HCT116 (cell line): ENCODE data around the gene UAP1L1. TPM values are rescaled to one million over a fixed set of nuclear protein-coding genes. Genes with fewer than 3 reads are reported as not detected.

ENCODE experiments used
- ATAC-seq: fragments of 200-7000 bp; cut with Tn5 transposase; 2 replicates; pipeline ENCODE4 v1.9.1; 2020; ENCODE audit warnings: mild to moderate bottlenecking, moderate library complexity
- BruUV-seq: library from RNA; stranded (reverse); fragments of 400-500 nt; replicated peaks from 2 replicates; lab custom pipeline; 2021; lab: Mats Ljungman, UMichigan
- CTCF ChIA-PET: fragments of 300-600 bp; sonication (Branson Sonifier 250); formaldehyde crosslinking; loops from one replicate; lab custom pipeline; 2021; ENCODE audit warnings: antibody characterized with exemption; lab: Charles Lee
- POLR2A ChIA-PET: fragments of 300-600, 350-600 bp; sonication (Branson Sonifier 250); formaldehyde crosslinking; loops from one replicate; lab custom pipeline; 2021; ENCODE audit warnings: antibody characterized with exemption; lab: Charles Lee
- RAD21 ChIA-PET, 2 experiments: fragments of 300-600 bp; sonication (Branson Sonifier 250); formaldehyde crosslinking; loops; one replicate each; lab custom pipeline; 2023; ENCODE audit warnings: low total read pairs in 2 of 2; ENCODE audit not compliant: uncharacterized antibody in 2 of 2, unreplicated experiment in 2 of 2, low non-redundant PET in 1 of 2; lab: Charles Lee
- DNase-seq: peaks from one replicate; pipeline ENCODE4 v3.0.0-alpha.2; 2010; ENCODE audit warnings: low read depth, low spot score
- H2AFZ ChIP-seq: fragments of 200-600 bp; shearing (Covaris generic), sonication (generic); 2 replicates; pipeline ENCODE4 v1.6.1; 2017; ENCODE audit warnings: low read depth, mixed run types, mixed read lengths, antibody characterized with exemption, low read length; ENCODE audit not compliant: poor library complexity, severe bottlenecking
- H3K27ac ChIP-seq: 2 replicates; pipeline ENCODE4 v1.5.1; 2012; ENCODE audit warnings: low read depth, low read length
- H3K27me3 ChIP-seq: fragments of 200-600 bp; sonication (generic); 2 replicates; pipeline ENCODE4 v1.6.1; 2016; ENCODE audit warnings: mixed run types, low read length, mixed read lengths; ENCODE audit not compliant: insufficient read depth
- H3K36me3 ChIP-seq, 2 experiments: fragments of 200-500 bp in 1 of 2; fragments of 200-600 bp in 1 of 2; sonication (Bioruptor generic) in 1 of 2; sonication (generic) in 1 of 2; 2 replicates each; pipeline versions ENCODE4 v1.5.1 to v1.6.1; 2014 to 2016; ENCODE audit warnings: low read length in 2 of 2, inconsistent platforms in 1 of 2, mixed read lengths in 1 of 2, mixed run types in 1 of 2; ENCODE audit not compliant: insufficient read depth in 2 of 2, control insufficient read depth in 1 of 2
- H3K4me1 ChIP-seq, 2 experiments: fragments of 200-600 bp in 1 of 2; sonication (generic) in 1 of 2; 2 replicates each; pipeline versions ENCODE4 v1.5.1 to v1.6.1; 2012 to 2017; ENCODE audit warnings: low read length in 2 of 2, inconsistent platforms in 1 of 2, mild to moderate bottlenecking in 1 of 2, mixed read lengths in 1 of 2, mixed run types in 1 of 2, moderate library complexity in 1 of 2; ENCODE audit not compliant: insufficient read depth in 2 of 2, control insufficient read depth in 1 of 2
- H3K4me2 ChIP-seq: fragments of 200-600 bp; sonication (generic); 2 replicates; pipeline ENCODE4 v1.6.1; 2017; ENCODE audit warnings: mixed run types, low read length, mixed read lengths
- H3K4me3 ChIP-seq, 2 experiments: fragments of 200-600 bp in 1 of 2; sonication (generic) in 1 of 2; replicated peaks in 1 of 2; 2 replicates each; pipeline ENCODE4 v1.5.1; 2011 to 2016; ENCODE audit warnings: low read length in 2 of 2, control low read depth in 1 of 2, low read depth in 1 of 2, mild to moderate bottlenecking in 1 of 2, mixed read lengths in 1 of 2, mixed run types in 1 of 2
- H3K79me2 ChIP-seq: fragments of 200-600 bp; sonication (generic); 2 replicates; pipeline ENCODE4 v1.6.1; 2017; ENCODE audit warnings: mild to moderate bottlenecking, mixed run types, low read length, moderate library complexity, mixed read lengths; ENCODE audit not compliant: insufficient read depth
- H3K9ac ChIP-seq: fragments of 200-600 bp; sonication (generic); 2 replicates; pipeline ENCODE4 v1.6.1; 2016; ENCODE audit warnings: low read length, mixed read lengths
- H3K9me2 ChIP-seq: fragments of 200-600 bp; sonication (generic), shearing (Covaris generic); 2 replicates; pipeline ENCODE4 v1.6.1; 2017; ENCODE audit warnings: mixed run types, mild to moderate bottlenecking, moderate library complexity; ENCODE audit not compliant: insufficient read depth
- H3K9me3 ChIP-seq, 2 experiments: fragments of 200-500 bp in 1 of 2; fragments of 200-600 bp in 1 of 2; sonication (Bioruptor generic) in 1 of 2; sonication (generic) in 1 of 2; 2 replicates each; pipeline ENCODE4 v1.6.1; 2014 to 2017; ENCODE audit warnings: low read length in 2 of 2, mixed read lengths in 2 of 2, inconsistent platforms in 1 of 2, low read depth in 1 of 2, mild to moderate bottlenecking in 1 of 2, mixed run types in 1 of 2, moderate library complexity in 1 of 2; ENCODE audit not compliant: control insufficient read depth in 1 of 2, insufficient read depth in 1 of 2
- H4K20me1 ChIP-seq: fragments of 200-600 bp; sonication (generic), shearing (Covaris generic); 2 replicates; pipeline ENCODE4 v1.6.1; 2017; ENCODE audit warnings: mixed run types, mild to moderate bottlenecking, moderate library complexity; ENCODE audit not compliant: insufficient read depth
- ATF3 ChIP-seq: IDR thresholded peaks from 2 replicates; pipeline ENCODE4 v1.6.1; 2012
- CBX3 ChIP-seq: IDR thresholded peaks from 2 replicates; pipeline ENCODE4 v1.6.1; 2012; ENCODE audit warnings: low read depth
- CEBPB ChIP-seq: IDR thresholded peaks from 2 replicates; pipeline ENCODE4 v1.6.1; 2012; ENCODE audit warnings: low read depth
- CTCF ChIP-seq, 3 experiments: fragments of 200-600 bp in 1 of 3; sonication (generic) in 1 of 3; IDR thresholded peaks in 2 of 3; conservative IDR thresholded peaks in 1 of 3; 2 replicates each; pipeline ENCODE4 v1.5.1; 2012 to 2017; ENCODE audit warnings: low read depth in 2 of 3, low read length in 2 of 3, antibody characterized with exemption in 1 of 3, borderline replicate concordance in 1 of 3, control low read depth in 1 of 3, mild to moderate bottlenecking in 1 of 3, mixed read lengths in 1 of 3, mixed run types in 1 of 3, moderate library complexity in 1 of 3; ENCODE audit not compliant: insufficient read depth in 1 of 3
- ELF1 ChIP-seq: IDR thresholded peaks from 2 replicates; pipeline ENCODE4 v1.6.1; 2012; ENCODE audit warnings: low read depth, borderline replicate concordance
- EZH2phosphoT487 ChIP-seq: fragments of 200-600 bp; IDR thresholded peaks from 2 replicates; pipeline ENCODE4 v1.6.1; 2018; ENCODE audit warnings: antibody characterized with exemption, borderline replicate concordance
- FOSL1 ChIP-seq: IDR thresholded peaks from 2 replicates; pipeline ENCODE4 v1.6.1; 2012; ENCODE audit warnings: low read depth
- POLR2AphosphoS5 ChIP-seq: IDR thresholded peaks from 2 replicates; pipeline ENCODE4 v1.6.1; 2011; ENCODE audit warnings: mild to moderate bottlenecking, low read depth, low read length, moderate library complexity
- RAD21 ChIP-seq: IDR thresholded peaks from 2 replicates; pipeline ENCODE4 v1.6.1; 2012; ENCODE audit warnings: low read depth, mild to moderate bottlenecking
- SIN3A ChIP-seq: IDR thresholded peaks from 2 replicates; pipeline ENCODE4 v1.6.1; 2012; ENCODE audit warnings: low read depth
- SP1 ChIP-seq: IDR thresholded peaks from 2 replicates; pipeline ENCODE4 v1.6.1; 2012; ENCODE audit warnings: low read depth
- SRF ChIP-seq: IDR thresholded peaks from 2 replicates; pipeline ENCODE4 v1.6.1; 2012; ENCODE audit warnings: low read depth
- YY1 ChIP-seq: IDR thresholded peaks from 2 replicates; pipeline ENCODE4 v1.6.1; 2011; ENCODE audit warnings: low read length, low read depth, moderate library complexity, mild to moderate bottlenecking; ENCODE audit not compliant: insufficient replicate concordance; ENCODE audit errors: extremely low read depth
- ZBTB33 ChIP-seq: IDR thresholded peaks from 2 replicates; pipeline ENCODE4 v1.6.1; 2011; ENCODE audit warnings: mild to moderate bottlenecking, low read length, moderate library complexity; ENCODE audit not compliant: insufficient replicate concordance; ENCODE audit errors: extremely low read depth
- ZFX ChIP-seq: fragments of 450-650 bp; IDR thresholded peaks from 2 replicates; pipeline ENCODE4 v1.6.1; 2017
- ZNF274 ChIP-seq: fragments of 200-500 bp; sonication (Bioruptor generic); IDR thresholded peaks from 2 replicates; pipeline ENCODE4 v1.6.1; 2014; ENCODE audit warnings: mild to moderate bottlenecking, low read depth, low read length, inconsistent platforms
- intact Hi-C: fragments of 100-400 bp; cut with micrococcal nuclease; formaldehyde crosslinking; loops from 2 replicates; pipeline ENCODE4 v1.10.0; 2022
- total RNA-seq: library from RNA; stranded (reverse); gene quantifications from one replicate; pipeline ENCODE4 v1.2.1, GENCODE V29; 2021; ENCODE audit not compliant: unreplicated experiment

The UAP1L1 gene
- total RNA-seq, 1 experiment from 2014 or later = 11.0 TPM

GRCh38 chr9:137080260-137081122, 3.2 kb downstream of the UAP1L1 start:
- Histone ChIP-seq H3K4me1 (peaks cover 38 to 60% of the 10 kb centered on the region in 2 experiments), H3K36me3 (peaks cover 0 to 8% of the 10 kb centered on the region in 2 experiments; a peak in 1 of 4 replicates), H4K20me1 (no peaks in the 10 kb centered on the region), H3K9me3 (no peaks in the 10 kb centered on the region), H3K79me2 (peaks cover 5% of the 10 kb centered on the region; the same call in 1 of the 2 replicates), H2AFZ (no peak overlapping the region), H3K4me2 (no peak overlapping the region), H3K4me3 (no peak overlapping the region), H3K9ac (no peak overlapping the region), H3K9me2 (no peaks in the 10 kb centered on the region), H3K27ac (no peak overlapping the region), H3K27me3 (no peaks in the 10 kb centered on the region)
- ChIA-PET CTCF (interaction anchor here (1.1 kb wide), 1 partner anchor 12 kb away, joined by 6 read pairs; no protein-coding TSS in a partner anchor), POLR2A (no interaction called here), RAD21 (no interaction called here)
- ATAC-seq (no peak), DNase-seq (no peak)
- BruUV-seq = no TSS peak
- intact Hi-C loops = no loop called here
- TF ChIP-seq ZNF274 = no peak
- no peak for TF ChIP-seq RAD21
- TF ChIP-seq EZH2phosphoT487 = no peak
- TF ChIP-seq POLR2AphosphoS5 = no peak
- no peak for TF ChIP-seq ZBTB33
- TF ChIP-seq CTCF (IDR thresholded peaks at IDR 0.05 in 2 of 3, conservative IDR thresholded peaks at IDR 0.05 in 1 of 3; ENCODE audit: borderline replicate concordance in 1 of 3, insufficient read depth in 1 of 3, low read depth in 2 of 3, low read length in 2 of 3) = no peak
- TF ChIP-seq ATF3 = no peak
- TF ChIP-seq CBX3 = no peak
- TF ChIP-seq ZFX = no peak
- no peak for TF ChIP-seq SRF
- TF ChIP-seq CEBPB = no peak
- TF ChIP-seq SIN3A = no peak
- no peak for TF ChIP-seq FOSL1
- TF ChIP-seq SP1 = no peak
- TF ChIP-seq YY1 = no peak
- no peak for TF ChIP-seq ELF1
